Measurements from ENCODE around the gene LRP1B.

Gene LRP1B

GRCh38 chr2:141517180-141517851 is 613.5 kb downstream of the LRP1B start:
- TF ChIP-seq CTCF (conservative IDR thresholded peaks at IDR 0.05): no peak
- H3K27ac ChIP-seq: peak overlapping the region; percentile 51

- no peak overlapping the region for H3K27ac ChIP-seq
- TF ChIP-seq CTCF (conservative IDR thresholded peaks at IDR 0.05): no peak
Measured at GRCh38 chr2:141515931-141516330, 614.9 kb downstream of the LRP1B start.

GRCh38 chr2:141513853-141514252 is 617.0 kb downstream of the LRP1B start:
- TF ChIP-seq CTCF (conservative IDR thresholded peaks at IDR 0.05): no peak
- H3K27ac ChIP-seq: no peak overlapping the region

GRCh38 chr2:141508806-141509595 is 621.8 kb downstream of the LRP1B start:
- H3K27ac ChIP-seq: peak overlapping the region; percentile 70

GRCh38 chr2:141508086-141508752 is 622.6 kb downstream of the LRP1B start:
- no peak for TF ChIP-seq CTCF (conservative IDR thresholded peaks at IDR 0.05)
- H3K27ac ChIP-seq: peak overlapping the region; percentile 70

More at GRCh38 chr2:141508806-141509595, 621.8 kb downstream of the LRP1B start:
- no peak for TF ChIP-seq CTCF (conservative IDR thresholded peaks at IDR 0.05)

GRCh38 chr2:141506135-141506534 is 624.7 kb downstream of the LRP1B start:
- no peak overlapping the region for H3K27ac ChIP-seq
- TF ChIP-seq CTCF (conservative IDR thresholded peaks at IDR 0.05): no peak

GRCh38 chr2:141501752-141502151 is 629.1 kb downstream of the LRP1B start:
- H3K27ac ChIP-seq: no peak overlapping the region
- TF ChIP-seq CTCF (conservative IDR thresholded peaks at IDR 0.05): no peak
